Activated CD4-positive, alpha-beta T cell treated with anti-CD3 and anti-CD28 coated beads for 1 hour (primary cell): ENCODE measurements around the gene ZNF692.
A peak's percentile ranks its signal among the peaks of the same experiment; 100 is the strongest.
"Not testable (repeated sequence)": the region's sequence is repeated elsewhere in the genome, so short reads cannot be mapped to it uniquely, and the experiment has no call there.

ENCODE experiments used
- DNase-seq: peaks from one replicate; pipeline ENCODE4 v3.0.0-alpha.2; 2020

Gene ZNF692

GRCh38 chr1:248849152-248849551 lies 9.7 kb downstream of the ZNF692 start:
- DNase-seq = no peak

GRCh38 chr1:248848602-248849001 lies 10.3 kb downstream of the ZNF692 start:
- DNase-seq = no peak

- no peak for DNase-seq
Observed at GRCh38 chr1:248847956-248848561, 10.8 kb downstream of the ZNF692 start.

- no peak for DNase-seq
Observed at GRCh38 chr1:248847181-248847955, 11.5 kb downstream of the ZNF692 start.

- no peak for DNase-seq
Observed at GRCh38 chr1:248844526-248844925, 14.4 kb downstream of the ZNF692 start.

GRCh38 chr1:248843687-248844086 lies 15.2 kb downstream of the ZNF692 start:
- DNase-seq = no peak

- no peak for DNase-seq
Observed at GRCh38 chr1:248842781-248843331, 16.0 kb downstream of the ZNF692 start.

- DNase-seq = no peak
Observed at GRCh38 chr1:248841702-248842395, 17.0 kb downstream of the ZNF692 start.

- DNase-seq = no peak
Observed at GRCh38 chr1:248840946-248841345, 17.9 kb downstream of the ZNF692 start.

- no peak for DNase-seq
Observed at GRCh38 chr1:248839168-248839555, 19.7 kb downstream of the ZNF692 start.

GRCh38 chr1:248838357-248839167 lies 20.3 kb downstream of the ZNF692 start:
- DNase-seq = peak; percentile 82

GRCh38 chr1:248837781-248838356 lies 21.0 kb downstream of the ZNF692 start, which contains the start of gene ZNF672:
TSS of gene ZNF672 (plus strand) at chr1:248838224. CDS start at chr1:248847275, 9,051 bp downstream.
- DNase-seq = peak; percentile 88

- DNase-seq = no peak
Observed at GRCh38 chr1:248837045-248837780, 21.7 kb downstream of the ZNF692 start.

- no peak for DNase-seq
Observed at GRCh38 chr1:248834343-248834940, 24.4 kb downstream of the ZNF692 start.

- no peak for DNase-seq
Observed at GRCh38 chr1:248831842-248832241, 27.0 kb downstream of the ZNF692 start.

GRCh38 chr1:248830718-248831017 lies 28.2 kb downstream of the ZNF692 start:
- not testable (repeated sequence) for DNase-seq

- no peak for DNase-seq
Observed at GRCh38 chr1:248828845-248829244, 30.0 kb downstream of the ZNF692 start.

- DNase-seq = peak; percentile 82
Observed at GRCh38 chr1:248825909-248826760, 32.8 kb downstream of the ZNF692 start, which contains the start of gene SH3BP5L. TSS of gene SH3BP5L (minus strand) at chr1:248825915. CDS start at chr1:248824935, 980 bp downstream.

- DNase-seq = no peak
Observed at GRCh38 chr1:248825573-248825908, 33.3 kb downstream of the ZNF692 start.

- no peak for DNase-seq
Observed at GRCh38 chr1:248825136-248825535, 33.7 kb downstream of the ZNF692 start.
